SU-DHL-6 (cell line): ENCODE data around the gene C9orf78.
A peak's percentile ranks its signal among the peaks of the same experiment; 100 is the strongest.

Experiments used
- H2AFZ ChIP-seq: fragments of 200-600 bp; sonication (generic); 2 replicates; pipeline ENCODE4 v1.6.1; 2014; ENCODE audit warnings: low read depth, mild to moderate bottlenecking, moderate library complexity, mixed read lengths, antibody characterized with exemption, low read length; ENCODE audit not compliant: severe bottlenecking
- H3F3A ChIP-seq: fragments of 200-600 bp; shearing (Covaris generic); 2 replicates; pipeline ENCODE4 v1.6.0; 2016; ENCODE audit warnings: antibody characterized with exemption, mild to moderate bottlenecking; ENCODE audit not compliant: insufficient read depth
- H3K27ac ChIP-seq: fragments of 200-600 bp; sonication (generic); 2 replicates; pipeline ENCODE4 v1.5.1; 2016; ENCODE audit warnings: low read depth, mild to moderate bottlenecking, low read length, moderate library complexity, mixed read lengths
- H3K27me3 ChIP-seq: fragments of 200-600 bp; sonication (generic), shearing (Covaris generic); 2 replicates; pipeline ENCODE4 v1.6.0; 2014; ENCODE audit warnings: mild to moderate bottlenecking, low read length
- H3K36me3 ChIP-seq: fragments of 200-600 bp; sonication (generic); 2 replicates; pipeline ENCODE4 v1.6.1; 2014; ENCODE audit warnings: mild to moderate bottlenecking, low read length, mixed read lengths
- H3K4me2 ChIP-seq: fragments of 300-600, 200-600 bp; shearing (Covaris generic), sonication (generic); 2 replicates; pipeline ENCODE4 v1.6.0; 2014; ENCODE audit warnings: low read length, low read depth, mild to moderate bottlenecking; ENCODE audit not compliant: poor library complexity, severe bottlenecking
- H3K4me3 ChIP-seq: fragments of 200-600 bp; sonication (generic); 2 replicates; pipeline ENCODE4 v1.5.1; 2014; ENCODE audit warnings: antibody characterized with exemption, low read length, mild to moderate bottlenecking, mixed read lengths; ENCODE audit not compliant: insufficient read depth, poor library complexity, severe bottlenecking
- H3K79me2 ChIP-seq: fragments of 200-600 bp; sonication (generic); 2 replicates; pipeline ENCODE4 v1.6.1; 2014; ENCODE audit warnings: mild to moderate bottlenecking, low read length, moderate library complexity; ENCODE audit not compliant: insufficient read depth
- H3K9ac ChIP-seq: fragments of 200-600 bp; sonication (generic); 2 replicates; pipeline ENCODE4 v1.7.0; 2014; ENCODE audit warnings: mild to moderate bottlenecking, low read length
- H3K9me2 ChIP-seq: fragments of 200-600 bp; sonication (generic); replicated peaks from 2 replicates; pipeline ENCODE4 v1.6.1; 2014; ENCODE audit warnings: low read length; ENCODE audit not compliant: insufficient read depth
- H3K9me3 ChIP-seq: fragments of 200-600 bp; sonication (generic); 2 replicates; pipeline ENCODE4 v1.6.1; 2014; ENCODE audit warnings: low read length, mixed read lengths; ENCODE audit not compliant: insufficient read depth
- H4K20me1 ChIP-seq: fragments of 200-600 bp; sonication (generic); 2 replicates; pipeline ENCODE4 v1.6.1; 2014; ENCODE audit warnings: low read depth, mild to moderate bottlenecking, antibody characterized with exemption, low read length, moderate library complexity, mixed read lengths
- EZH2phosphoT487 ChIP-seq: fragments of 200-600 bp; sonication (generic), shearing (Covaris generic); conservative IDR thresholded peaks from 2 replicates; pipeline ENCODE4 v1.6.1; 2018; ENCODE audit warnings: mild to moderate bottlenecking, antibody characterized with exemption, low read length, moderate library complexity, mixed read lengths
- TF ChIP-seq, protein P1 (sequence below): fragments of 200-600 bp; sonication (generic); IDR thresholded peaks from one replicate; pipeline ENCODE4 v1.5.1; 2017; ENCODE audit warnings: antibody characterized with exemption, mild to moderate bottlenecking, low read length, moderate library complexity; ENCODE audit not compliant: insufficient read depth, poor library complexity, severe bottlenecking

C9orf78 gene

DNA sequence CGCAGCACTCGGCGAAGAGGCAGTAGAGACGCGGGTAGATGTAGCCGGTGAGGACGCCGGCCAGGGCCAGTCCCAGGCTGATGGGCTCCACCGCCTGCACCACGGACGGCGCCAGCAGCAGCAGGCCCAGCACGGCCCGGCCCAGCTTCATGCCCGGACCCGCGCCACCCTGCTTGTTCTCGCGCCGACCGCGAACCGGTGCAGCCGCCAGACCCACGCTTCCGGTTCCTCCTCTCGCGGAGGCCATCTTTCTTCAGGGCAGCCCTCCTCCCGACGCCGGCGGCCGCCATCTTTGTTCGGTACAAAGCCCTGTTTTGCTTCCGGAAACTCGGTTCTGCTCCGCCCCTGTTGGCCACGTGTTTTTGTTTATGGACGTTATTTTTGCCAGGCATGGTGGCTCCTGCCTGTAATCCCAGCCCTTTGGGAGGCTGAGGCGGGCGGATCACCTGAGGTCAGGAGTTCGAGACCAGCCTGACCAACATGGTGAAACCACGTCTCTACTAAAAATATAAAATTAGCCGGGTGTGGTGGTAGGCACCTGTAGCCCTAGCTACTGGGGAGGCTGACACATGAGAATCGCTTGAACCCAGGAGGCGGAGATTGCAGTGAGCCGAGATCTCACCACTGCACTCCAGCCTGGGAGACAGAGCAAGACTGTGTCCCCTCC is 11.0 kb downstream of the C9orf78 start, which contains the start of gene TOR1A:
Gene TOR1A, minus strand, starts transcription at position 202 of the 667 bp plus-strand sequence. Its CDS starts 51 bp downstream, at position 151.
- Histone ChIP-seq H3K9ac (peak within 1 kb of the TSS; percentile 93), H3K36me3 (no peaks in the 10 kb centered on the region), H3F3A (peaks cover 12% of the 10 kb centered on the region; the same call in 1 of the 2 replicates), H4K20me1 (no peaks in the 10 kb centered on the region), H3K9me2 (no peaks in the 10 kb centered on the region), H3K27ac (peak within 1 kb of the TSS; percentile 62), H3K79me2 (peaks cover 15% of the 10 kb centered on the region), H3K9me3 (no peaks in the 10 kb centered on the region), H3K27me3 (no peaks in the 10 kb centered on the region), H3K4me2 (peak within 1 kb of the TSS; percentile 87), H2AFZ (peak within 1 kb of the TSS; percentile 78), H3K4me3 (peak within 1 kb of the TSS; percentile 94)
- TF ChIP-seq EZH2phosphoT487 = no peak
- TF ChIP-seq, protein P1, sequence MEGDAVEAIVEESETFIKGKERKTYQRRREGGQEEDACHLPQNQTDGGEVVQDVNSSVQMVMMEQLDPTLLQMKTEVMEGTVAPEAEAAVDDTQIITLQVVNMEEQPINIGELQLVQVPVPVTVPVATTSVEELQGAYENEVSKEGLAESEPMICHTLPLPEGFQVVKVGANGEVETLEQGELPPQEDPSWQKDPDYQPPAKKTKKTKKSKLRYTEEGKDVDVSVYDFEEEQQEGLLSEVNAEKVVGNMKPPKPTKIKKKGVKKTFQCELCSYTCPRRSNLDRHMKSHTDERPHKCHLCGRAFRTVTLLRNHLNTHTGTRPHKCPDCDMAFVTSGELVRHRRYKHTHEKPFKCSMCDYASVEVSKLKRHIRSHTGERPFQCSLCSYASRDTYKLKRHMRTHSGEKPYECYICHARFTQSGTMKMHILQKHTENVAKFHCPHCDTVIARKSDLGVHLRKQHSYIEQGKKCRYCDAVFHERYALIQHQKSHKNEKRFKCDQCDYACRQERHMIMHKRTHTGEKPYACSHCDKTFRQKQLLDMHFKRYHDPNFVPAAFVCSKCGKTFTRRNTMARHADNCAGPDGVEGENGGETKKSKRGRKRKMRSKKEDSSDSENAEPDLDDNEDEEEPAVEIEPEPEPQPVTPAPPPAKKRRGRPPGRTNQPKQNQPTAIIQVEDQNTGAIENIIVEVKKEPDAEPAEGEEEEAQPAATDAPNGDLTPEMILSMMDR = no peak

DNA sequence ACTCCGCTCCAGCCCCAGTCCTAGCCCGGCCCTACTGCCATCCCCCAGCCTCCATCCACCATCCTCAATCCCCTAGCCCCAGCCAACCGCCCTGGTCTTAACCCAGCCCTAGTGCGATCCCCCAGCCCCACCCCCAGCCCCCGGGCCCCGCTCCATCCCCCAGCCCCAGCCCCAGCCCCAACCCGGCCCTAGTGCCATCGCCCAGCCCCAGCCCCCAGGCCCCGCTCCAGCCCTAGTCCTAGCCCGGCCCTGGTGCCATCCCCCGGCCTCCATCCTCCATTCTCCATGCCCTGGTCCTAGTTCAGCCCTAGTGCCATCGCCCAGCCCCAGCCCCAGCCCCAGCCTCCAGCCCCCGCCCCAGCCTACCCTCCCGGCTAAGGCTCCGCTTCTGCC is 11.5 kb downstream of the C9orf78 start:
- Histone ChIP-seq H3K36me3 (no peaks in the 10 kb centered on the region), H2AFZ (peak overlapping the region; percentile 78), H3K9ac (peak overlapping the region; percentile 93), H3K9me3 (no peaks in the 10 kb centered on the region), H4K20me1 (no peaks in the 10 kb centered on the region), H3K4me3 (peak overlapping the region; percentile 94), H3F3A (peaks cover 12% of the 10 kb centered on the region; the same call in 1 of the 2 replicates), H3K9me2 (no peaks in the 10 kb centered on the region), H3K4me2 (peak overlapping the region; percentile 87), H3K79me2 (peaks cover 15% of the 10 kb centered on the region), H3K27ac (peak overlapping the region; percentile 62), H3K27me3 (no peaks in the 10 kb centered on the region)
- TF ChIP-seq, protein P1 = no peak

DNA sequence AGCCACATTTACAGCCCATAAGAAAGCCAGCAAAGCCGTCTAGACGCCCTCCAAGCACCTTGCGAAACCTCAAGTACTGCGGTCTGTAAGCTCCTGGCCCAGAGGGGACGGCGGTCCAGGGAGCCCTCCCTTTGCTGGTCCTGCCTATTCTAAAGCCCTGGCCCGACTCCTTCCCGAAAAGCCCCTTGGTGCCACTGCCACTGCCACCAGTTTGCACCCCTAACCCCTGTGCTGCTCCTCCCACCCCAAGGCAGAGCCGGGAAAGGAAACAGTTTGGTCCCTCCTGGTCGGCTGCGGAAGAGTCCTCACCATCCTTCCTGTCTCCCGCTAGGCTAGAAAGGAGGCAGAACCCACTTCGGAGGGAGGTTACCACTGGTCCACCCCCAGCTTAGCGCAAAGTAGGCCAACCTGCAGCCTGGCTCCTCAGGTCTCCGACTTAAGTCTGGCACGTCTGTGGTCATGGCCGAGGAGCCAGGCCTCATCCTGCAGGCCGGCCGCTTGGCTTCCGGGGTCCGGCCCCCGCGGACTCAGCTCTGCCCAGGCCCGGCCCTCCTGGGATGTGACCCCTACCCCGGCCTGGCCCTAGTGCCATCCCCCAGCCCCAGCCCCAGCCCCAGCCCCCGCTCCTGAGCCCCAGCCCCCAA is 12.1 kb downstream of the C9orf78 start:
- TF ChIP-seq, protein P1 = no peak
- no peak for TF ChIP-seq EZH2phosphoT487
- Histone ChIP-seq H3K9ac (peak overlapping the region; percentile 93), H2AFZ (no peak overlapping the region), H3F3A (peaks cover 12% of the 10 kb centered on the region; the same call in 1 of the 2 replicates), H3K79me2 (peaks cover 15% of the 10 kb centered on the region), H4K20me1 (no peaks in the 10 kb centered on the region), H3K4me3 (peak overlapping the region; percentile 94), H3K36me3 (no peaks in the 10 kb centered on the region), H3K4me2 (peak overlapping the region; percentile 87), H3K9me2 (no peaks in the 10 kb centered on the region), H3K27ac (peak overlapping the region; percentile 12; the same call in 1 of the 2 replicates), H3K9me3 (no peaks in the 10 kb centered on the region), H3K27me3 (no peaks in the 10 kb centered on the region)
